ENCODE data around the gene HAUS6.

Gene HAUS6

GRCh38 chr9:19146441-19147024 is 43.8 kb upstream of the HAUS6 start:
- DNase-seq (ENCODE audit: low read depth): no peak
- H3K4me3 ChIP-seq (ENCODE audit: low read depth, low read length): no peak overlapping the region
- TF ChIP-seq POLR2A (IDR thresholded peaks at IDR 0.05; ENCODE audit: extremely low read depth, insufficient read length) (no peak), CTCF (IDR thresholded peaks at IDR 0.05; ENCODE audit: low read depth, low read length) (no peak)

GRCh38 chr9:19145881-19146280 is 43.2 kb upstream of the HAUS6 start:
- DNase-seq (ENCODE audit: low read depth): peak; percentile 55
- no peak overlapping the region for H3K4me3 ChIP-seq (ENCODE audit: low read depth, low read length)
- TF ChIP-seq MYC (IDR thresholded peaks at IDR 0.05; ENCODE audit: low read depth, low read length): no peak
- no peak for TF ChIP-seq MAX (IDR thresholded peaks at IDR 0.05; ENCODE audit: low read depth, low read length)
- no peak for TF ChIP-seq CTCF (IDR thresholded peaks at IDR 0.05; ENCODE audit: low read depth, low read length)
- TF ChIP-seq POLR2A (IDR thresholded peaks at IDR 0.05; ENCODE audit: extremely low read depth, insufficient read length): no peak

GRCh38 chr9:19140259-19140658 is 37.6 kb upstream of the HAUS6 start:
- no peak for DNase-seq (ENCODE audit: low read depth)
- H3K4me3 ChIP-seq (ENCODE audit: low read depth, low read length): no peak overlapping the region
- TF ChIP-seq CTCF (IDR thresholded peaks at IDR 0.05; ENCODE audit: low read depth, low read length) (no peak), POLR2A (IDR thresholded peaks at IDR 0.05; ENCODE audit: extremely low read depth, insufficient read length) (no peak), MAX (IDR thresholded peaks at IDR 0.05; ENCODE audit: low read depth, low read length) (no peak), MYC (IDR thresholded peaks at IDR 0.05; ENCODE audit: low read depth, low read length) (no peak)

GRCh38 chr9:19138084-19138483 is 35.4 kb upstream of the HAUS6 start:
- TF ChIP-seq POLR2A (IDR thresholded peaks at IDR 0.05; ENCODE audit: extremely low read depth, insufficient read length): no peak
- no peak for TF ChIP-seq CTCF (IDR thresholded peaks at IDR 0.05; ENCODE audit: low read depth, low read length)
- no peak for TF ChIP-seq MAX (IDR thresholded peaks at IDR 0.05; ENCODE audit: low read depth, low read length)
- no peak for TF ChIP-seq MYC (IDR thresholded peaks at IDR 0.05; ENCODE audit: low read depth, low read length)
- no peak for DNase-seq (ENCODE audit: low read depth)
- H3K4me3 ChIP-seq (ENCODE audit: low read depth, low read length): no peak overlapping the region

- H3K4me3 ChIP-seq (ENCODE audit: low read depth, low read length): no peak overlapping the region
- no peak for DNase-seq (ENCODE audit: low read depth)
- no peak for TF ChIP-seq CTCF (IDR thresholded peaks at IDR 0.05; ENCODE audit: low read depth, low read length)
- no peak for TF ChIP-seq MYC (IDR thresholded peaks at IDR 0.05; ENCODE audit: low read depth, low read length)
- TF ChIP-seq MAX (IDR thresholded peaks at IDR 0.05; ENCODE audit: low read depth, low read length): no peak
- TF ChIP-seq POLR2A (IDR thresholded peaks at IDR 0.05; ENCODE audit: extremely low read depth, insufficient read length): no peak
These were observed 34.6 kb upstream of the HAUS6 start for GRCh38 chr9:19137282-19137681.

- DNase-seq (ENCODE audit: low read depth): no peak
- TF ChIP-seq MYC (IDR thresholded peaks at IDR 0.05; ENCODE audit: low read depth, low read length): no peak
- TF ChIP-seq POLR2A (IDR thresholded peaks at IDR 0.05; ENCODE audit: extremely low read depth, insufficient read length): no peak
- no peak for TF ChIP-seq MAX (IDR thresholded peaks at IDR 0.05; ENCODE audit: low read depth, low read length)
- no peak overlapping the region for H3K4me3 ChIP-seq (ENCODE audit: low read depth, low read length)
These were observed 33.4 kb upstream of the HAUS6 start for GRCh38 chr9:19136129-19136528.
